Left ventricle myocardium inferior (tissue), 1 donor: ENCODE measurements around the gene NCAPH2. TPM values are rescaled to one million over a fixed set of nuclear protein-coding genes. Genes with fewer than 3 reads are reported as not detected.

ENCODE experiments used
- DNase-seq: peaks from one replicate; pipeline ENCODE4 v3.0.0-alpha.2; 2020
- H3K27ac ChIP-seq: fragments of 200-600 bp; replicated peaks from 2 replicates; pipeline ENCODE4 v1.8.0; 2021
- H3K27me3 ChIP-seq: fragments of 200-600 bp; 2 replicates; pipeline ENCODE4 v1.8.0; 2021; ENCODE audit warnings: low read depth
- H3K36me3 ChIP-seq: fragments of 200-600 bp; 2 replicates; pipeline ENCODE4 v1.8.0; 2021
- H3K4me1 ChIP-seq: fragments of 200-600 bp; 2 replicates; pipeline ENCODE4 v1.8.0; 2021
- H3K4me3 ChIP-seq: fragments of 200-600 bp; 2 replicates; pipeline ENCODE4 v1.8.0; 2021; ENCODE audit warnings: mild to moderate bottlenecking, moderate library complexity
- H3K9me3 ChIP-seq: fragments of 200-600 bp; replicated peaks from 2 replicates; pipeline ENCODE4 v1.8.0; 2021
- CTCF ChIP-seq: fragments of 200-600 bp; IDR thresholded peaks from 2 replicates; pipeline ENCODE4 v1.8.0; 2021; ENCODE audit warnings: antibody characterized with exemption, mild to moderate bottlenecking, borderline replicate concordance
- intact Hi-C: fragments of 100-400 bp; cut with micrococcal nuclease; formaldehyde crosslinking; loops from one replicate; pipeline ENCODE4 v1.11.0; 2022
- long read RNA-seq: library from polyadenylated mRNA; unstranded; transcript quantifications from one replicate; pipeline ENCODE4 v2.0.0, GENCODE V29; 2021
- total RNA-seq: library from RNA; stranded (reverse); fragmentation: NEBNext Ultra II Directional; extraction: Animal tissue kit (Norgen Biotek cat#: 25700); gene quantifications from one replicate; pipeline ENCODE4 v1.2.1, GENCODE V29; 2021
- donor health status: DM: no; HTN: yes; CAD: no; lungs with severe emphysema.

NCAPH2 gene
- 27.7 TPM for total RNA-seq
- long read RNA-seq, transcript NCAPH2-205 (20 exons, 2,037 nt) = major isoform, 49 of 79 reads
- long read RNA-seq, transcript NCAPH2-201 (20 exons, 1,996 nt) = minor isoform, 8 of 79 reads
- long read RNA-seq, partial matches to known transcripts = 18 of 79 reads
- long read RNA-seq, other reads (novel, unspliced or antisense) = 4 of 79 reads

GRCh38 chr22:50507991-50508884 lies at the start of gene NCAPH2:
Gene NCAPH2 (plus strand): TSS chr22:50508224. CDS start chr22:50508338, 114 bp downstream.
- H3K9me3 ChIP-seq = no peaks in the 10 kb centered on the region
- no peak for TF ChIP-seq CTCF
- DNase-seq = peak; percentile 95
- no peaks in the 10 kb centered on the region for H3K27me3 ChIP-seq
- peaks cover 34% of the 10 kb centered on the region for H3K4me1 ChIP-seq
- peak within 1 kb of the TSS; percentile 94 for H3K27ac ChIP-seq
- H3K36me3 ChIP-seq = peaks cover 22% of the 10 kb centered on the region
- intact Hi-C loops = no loop called here
- H3K4me3 ChIP-seq = peak within 1 kb of the TSS; percentile 99

- H3K36me3 ChIP-seq = peaks cover 100% of the 10 kb centered on the region
- no peak overlapping the region for H3K4me3 ChIP-seq
- intact Hi-C loops = no loop called here
- no peak for DNase-seq
- no peaks in the 10 kb centered on the region for H3K4me1 ChIP-seq
- no peak overlapping the region for H3K27ac ChIP-seq
- H3K9me3 ChIP-seq = no peaks in the 10 kb centered on the region
- TF ChIP-seq CTCF = no peak
- H3K27me3 ChIP-seq = no peaks in the 10 kb centered on the region
Measured at GRCh38 chr22:50459016-50459415, 49.0 kb upstream of the NCAPH2 start.

- Histone ChIP-seq H3K4me3 (no peak overlapping the region), H3K27me3 (no peaks in the 10 kb centered on the region), H3K4me1 (no peaks in the 10 kb centered on the region), H3K36me3 (peaks cover 100% of the 10 kb centered on the region), H3K9me3 (no peaks in the 10 kb centered on the region), H3K27ac (no peak overlapping the region)
- no peak for DNase-seq
- no peak for TF ChIP-seq CTCF
- intact Hi-C loops = no loop called here
Measured at GRCh38 chr22:50459496-50460140, 48.4 kb upstream of the NCAPH2 start.

GRCh38 chr22:50460938-50461337 lies 47.1 kb upstream of the NCAPH2 start:
- no peak overlapping the region for H3K4me3 ChIP-seq
- no peaks in the 10 kb centered on the region for H3K4me1 ChIP-seq
- H3K9me3 ChIP-seq = no peaks in the 10 kb centered on the region
- DNase-seq = no peak
- H3K27ac ChIP-seq = no peak overlapping the region
- peaks cover 100% of the 10 kb centered on the region for H3K36me3 ChIP-seq
- H3K27me3 ChIP-seq = no peaks in the 10 kb centered on the region
- intact Hi-C loops = no loop called here
- TF ChIP-seq CTCF = no peak

- DNase-seq = no peak
- Histone ChIP-seq H3K27ac (no peak overlapping the region), H3K36me3 (peaks cover 100% of the 10 kb centered on the region), H3K4me1 (no peaks in the 10 kb centered on the region), H3K4me3 (no peak overlapping the region), H3K9me3 (no peaks in the 10 kb centered on the region), H3K27me3 (no peaks in the 10 kb centered on the region)
- no peak for TF ChIP-seq CTCF
- intact Hi-C loops = no loop called here
Measured at GRCh38 chr22:50461536-50461935, 46.5 kb upstream of the NCAPH2 start.
